Measurements from ENCODE around the gene PTPRN2.
A peak's percentile ranks its signal among the peaks of the same experiment; 100 is the strongest.
"Not testable (repeated sequence)": the region's sequence is repeated elsewhere in the genome, so short reads cannot be mapped to it uniquely, and the experiment has no call there.

PTPRN2 gene

DNA sequence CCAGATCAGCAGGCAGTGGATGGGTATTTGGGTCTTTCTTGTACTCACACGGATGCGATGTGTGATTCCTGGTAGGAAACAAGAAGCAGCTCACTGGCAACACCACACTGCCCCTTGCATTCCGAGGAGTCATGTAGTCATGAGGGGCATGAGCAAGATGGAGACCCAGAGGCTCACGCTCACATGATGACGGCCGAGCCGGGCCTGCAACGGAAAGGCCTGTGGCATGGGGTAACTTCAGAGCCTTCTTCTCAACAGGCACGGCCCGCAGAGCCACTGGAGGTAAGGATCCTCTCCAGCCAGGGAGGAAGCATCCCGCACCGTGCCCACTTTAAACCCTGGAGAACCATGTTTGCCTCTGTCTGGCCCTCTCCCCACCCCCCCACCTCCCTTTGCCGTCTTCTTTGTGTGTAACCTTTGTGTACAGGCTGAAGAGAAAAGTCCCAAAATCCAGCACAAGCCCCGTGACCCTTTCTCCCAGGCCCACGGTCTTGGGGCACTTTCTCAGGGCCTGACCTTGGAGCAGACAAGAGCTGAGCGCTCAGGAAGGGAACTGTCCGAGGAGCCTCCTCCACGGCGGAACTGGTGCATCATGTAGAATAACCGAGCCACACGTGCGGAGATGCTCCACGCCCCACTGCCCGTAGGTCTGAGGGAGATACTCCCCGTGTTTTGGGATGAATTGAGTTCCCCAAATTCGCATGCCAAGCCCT is 734.4 kb downstream of the PTPRN2 start:
- DNase-seq, result peak; percentile 41 to 78

DNA sequence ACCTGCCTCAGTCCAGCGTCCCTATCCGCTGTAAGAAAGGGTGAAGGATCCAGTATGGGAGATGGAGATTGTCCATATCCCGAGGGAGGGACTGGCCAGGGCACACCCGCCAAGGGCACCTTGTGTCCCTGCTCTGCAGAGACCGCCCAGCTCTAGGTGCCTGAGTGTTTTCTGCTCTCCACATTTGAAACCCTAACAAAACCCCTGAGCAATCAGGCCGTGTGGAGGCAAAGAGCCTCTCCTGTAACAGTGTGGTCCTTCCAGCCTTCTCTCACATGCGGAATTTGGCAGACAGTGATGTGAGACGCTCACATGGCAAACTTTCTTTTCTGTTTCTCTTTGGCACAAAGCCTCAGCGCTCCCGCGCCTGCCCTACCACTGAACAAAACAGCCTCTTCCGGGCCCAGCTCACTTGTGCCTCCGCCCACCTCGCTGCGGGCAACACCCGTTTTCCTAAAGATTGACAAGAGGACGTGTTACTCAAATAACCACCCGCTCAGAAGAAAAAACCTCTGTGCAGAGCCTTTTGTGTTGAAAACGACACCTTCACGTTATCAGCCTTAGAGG is 736.0 kb downstream of the PTPRN2 start:
- peak; percentile 90 to 96 for DNase-seq

DNA sequence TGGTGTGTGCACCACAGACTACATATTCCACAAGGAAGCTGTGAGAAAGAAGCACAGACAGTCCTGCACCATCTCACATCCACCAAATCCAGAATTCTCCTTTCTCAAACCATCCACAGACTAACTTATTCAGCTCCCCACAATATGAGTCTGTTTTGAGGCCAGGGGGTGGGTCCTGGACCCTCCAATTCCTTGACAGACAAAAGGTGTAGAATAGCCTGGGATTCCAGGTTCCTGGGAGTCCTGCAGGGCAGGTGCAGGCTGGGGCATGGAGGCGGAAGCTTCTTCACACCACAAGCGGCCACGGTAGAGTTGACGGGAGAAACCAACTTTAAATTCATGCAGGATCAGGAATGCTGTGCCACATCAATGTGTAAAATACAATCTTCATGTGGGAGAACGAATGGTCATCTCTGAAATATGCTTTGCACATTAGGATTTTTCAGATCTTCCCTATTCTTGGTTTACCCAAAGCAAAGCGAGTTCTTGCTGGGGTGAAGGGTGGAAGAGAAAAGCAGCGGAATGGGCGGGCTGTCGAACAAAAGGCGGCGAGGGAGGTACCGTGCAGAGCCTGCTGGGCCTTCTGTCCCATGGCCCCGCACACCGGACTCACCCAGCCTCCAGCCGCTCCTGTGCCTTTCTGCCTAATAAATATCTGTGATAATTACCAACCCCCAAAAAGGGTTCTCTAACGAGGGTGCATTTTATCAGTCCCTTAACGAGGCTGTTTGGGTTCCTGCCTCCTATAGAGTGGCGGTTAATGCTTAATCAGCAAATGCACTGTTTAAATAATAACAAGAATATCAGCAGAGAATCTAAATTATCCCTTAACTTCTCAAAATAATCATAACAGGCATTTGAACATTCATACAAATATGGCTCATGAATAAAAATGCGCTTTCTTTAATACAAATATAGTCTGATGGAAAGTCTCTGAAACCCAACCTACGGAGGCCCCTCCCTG is 736.9 kb downstream of the PTPRN2 start:
- no peak for DNase-seq

DNA sequence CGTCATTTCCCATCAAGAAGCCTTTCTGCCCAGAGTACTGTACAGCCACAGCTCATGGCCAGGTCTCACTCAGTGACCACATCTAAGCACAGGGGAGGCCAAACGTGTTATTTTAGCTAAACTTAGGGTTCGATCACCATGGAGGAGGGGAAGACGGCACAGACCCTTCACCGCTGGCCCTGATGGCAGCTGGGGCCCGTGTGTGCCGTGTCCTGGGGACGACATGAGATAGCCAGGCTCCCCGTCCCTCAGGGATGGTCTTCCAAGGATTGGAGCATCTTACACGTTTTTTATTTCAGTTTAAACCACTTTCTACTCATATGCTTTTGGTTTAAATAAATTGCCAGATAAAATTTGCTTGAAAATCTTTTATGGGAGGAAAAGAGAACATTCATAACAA is 737.9 kb downstream of the PTPRN2 start:
- DNase-seq, result no peak

DNA sequence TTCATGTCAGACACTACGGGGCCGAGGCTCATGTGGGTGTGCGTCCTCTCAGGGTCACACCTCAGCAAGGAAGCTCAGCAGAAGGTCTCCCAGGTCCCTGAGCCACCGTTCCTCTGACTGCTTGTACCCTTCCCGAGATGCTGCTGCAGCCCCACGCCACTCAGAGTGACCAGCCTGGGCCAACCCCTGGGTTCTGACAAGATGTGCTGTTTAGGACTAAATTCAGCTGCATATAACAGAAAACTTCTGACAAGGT is 738.4 kb downstream of the PTPRN2 start:
- DNase-seq, result no peak

DNA sequence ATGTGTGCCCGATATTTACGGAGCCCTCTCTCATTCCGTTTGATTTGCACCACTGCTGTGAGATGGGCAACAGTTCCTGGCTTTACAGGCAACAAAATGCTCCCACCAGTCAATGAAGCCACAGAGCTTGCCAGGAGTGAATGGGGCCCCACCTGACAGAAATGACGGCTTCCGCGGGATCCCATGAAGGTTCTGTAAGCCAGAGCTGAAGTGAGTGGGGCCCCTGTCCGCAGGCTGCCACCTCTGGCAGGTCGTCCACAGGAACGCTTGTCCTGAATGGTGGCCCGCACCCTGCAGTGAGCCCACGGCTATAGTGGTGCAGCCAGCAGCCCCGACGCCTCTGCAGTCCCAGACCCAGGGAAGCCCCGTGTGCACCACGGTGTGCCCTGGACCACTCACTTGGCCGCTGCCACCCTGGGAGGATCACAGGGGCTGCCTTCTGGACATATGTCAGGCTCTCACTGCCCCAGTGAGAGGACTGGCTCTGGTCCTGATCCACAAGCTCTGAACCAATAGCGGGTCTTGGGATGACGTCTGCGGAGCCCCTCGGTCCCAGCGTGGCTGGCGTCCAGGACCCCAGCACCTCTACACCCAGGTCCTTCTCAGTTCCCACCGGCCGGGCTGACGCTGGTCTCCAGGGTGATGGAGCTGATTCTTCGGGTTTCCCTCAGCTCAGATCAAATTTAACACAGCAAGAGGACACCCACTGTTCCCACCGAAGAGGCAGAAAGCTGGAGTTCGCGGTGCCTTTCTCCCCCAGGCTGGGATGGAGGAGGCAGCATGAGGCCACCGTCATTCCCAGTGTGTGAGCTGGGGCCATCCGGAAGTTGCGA is 738.9 kb downstream of the PTPRN2 start:
- no peak for DNase-seq

DNA sequence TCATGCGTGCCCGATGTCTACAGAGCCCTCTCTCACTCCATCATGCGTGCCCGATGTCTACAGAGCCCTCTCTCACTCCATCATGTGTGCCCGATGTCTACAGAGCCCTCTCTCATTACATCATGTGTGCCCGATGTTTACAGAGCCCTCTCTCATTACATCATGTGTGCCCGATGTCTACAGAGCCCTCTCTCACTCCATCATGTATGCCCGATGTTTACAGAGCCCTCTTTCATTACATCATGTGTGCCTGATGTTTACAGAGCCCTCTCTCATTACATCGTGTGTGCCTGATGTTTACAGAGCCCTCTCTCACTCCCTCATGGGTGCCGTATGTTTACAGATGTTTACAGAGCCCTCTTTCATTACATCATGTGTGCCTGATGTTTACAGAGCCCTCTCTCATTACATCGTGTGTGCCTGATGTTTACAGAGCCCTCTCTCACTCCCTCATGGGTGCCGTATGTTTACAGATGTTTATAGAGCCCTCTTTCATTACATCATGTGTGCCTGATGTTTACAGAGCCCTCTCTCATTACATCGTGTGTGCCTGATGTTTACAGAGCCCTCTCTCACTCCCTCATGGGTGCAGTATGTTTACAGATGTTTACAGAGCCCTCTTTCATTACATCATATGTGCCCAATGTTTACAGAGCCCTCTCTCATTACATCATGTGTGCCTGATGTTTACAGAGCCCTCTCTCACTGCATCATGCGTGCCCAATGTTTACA is 739.7 kb downstream of the PTPRN2 start:
- DNase-seq, result not testable (repeated sequence)

DNA sequence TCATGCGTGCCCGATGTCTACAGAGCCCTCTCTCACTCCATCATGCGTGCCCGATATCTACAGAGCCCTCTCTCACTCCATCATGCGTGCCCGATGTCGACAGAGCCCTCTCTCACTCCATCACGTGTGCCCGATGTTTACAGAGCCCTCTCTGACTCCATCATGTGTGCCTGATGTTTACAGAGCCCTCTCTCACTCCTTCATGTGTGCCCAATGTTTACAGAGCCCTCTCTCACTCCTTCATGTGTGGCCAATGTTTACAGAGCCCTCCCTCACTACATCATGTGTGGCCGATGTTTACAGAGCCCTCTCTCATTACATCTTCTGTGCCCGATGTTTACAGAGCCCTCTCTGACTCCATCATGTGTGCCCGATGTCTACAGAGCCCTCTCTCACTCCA is 740.9 kb downstream of the PTPRN2 start:
- not testable (repeated sequence) for DNase-seq

DNA sequence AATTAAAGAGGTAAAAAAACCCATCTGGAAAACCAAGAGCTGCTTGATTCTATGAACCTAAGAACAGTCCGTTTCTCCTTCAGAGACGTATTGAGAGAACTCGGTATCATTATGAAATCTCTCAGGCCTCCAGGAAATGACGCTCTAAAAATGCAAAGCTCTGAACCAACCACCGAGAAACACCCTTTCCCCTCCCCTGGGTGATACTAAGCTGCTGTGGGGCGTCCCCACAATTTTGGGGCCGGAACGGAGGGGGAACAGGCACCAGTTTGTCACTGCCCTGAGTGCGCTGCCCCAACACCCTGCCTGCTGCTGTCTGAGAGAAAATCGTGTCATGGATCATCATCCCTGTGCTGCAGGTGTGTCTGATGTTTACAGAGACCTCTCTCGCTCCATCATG is 741.4 kb downstream of the PTPRN2 start:
- peak in 1 of 2 donors; percentile 11 for DNase-seq

DNA sequence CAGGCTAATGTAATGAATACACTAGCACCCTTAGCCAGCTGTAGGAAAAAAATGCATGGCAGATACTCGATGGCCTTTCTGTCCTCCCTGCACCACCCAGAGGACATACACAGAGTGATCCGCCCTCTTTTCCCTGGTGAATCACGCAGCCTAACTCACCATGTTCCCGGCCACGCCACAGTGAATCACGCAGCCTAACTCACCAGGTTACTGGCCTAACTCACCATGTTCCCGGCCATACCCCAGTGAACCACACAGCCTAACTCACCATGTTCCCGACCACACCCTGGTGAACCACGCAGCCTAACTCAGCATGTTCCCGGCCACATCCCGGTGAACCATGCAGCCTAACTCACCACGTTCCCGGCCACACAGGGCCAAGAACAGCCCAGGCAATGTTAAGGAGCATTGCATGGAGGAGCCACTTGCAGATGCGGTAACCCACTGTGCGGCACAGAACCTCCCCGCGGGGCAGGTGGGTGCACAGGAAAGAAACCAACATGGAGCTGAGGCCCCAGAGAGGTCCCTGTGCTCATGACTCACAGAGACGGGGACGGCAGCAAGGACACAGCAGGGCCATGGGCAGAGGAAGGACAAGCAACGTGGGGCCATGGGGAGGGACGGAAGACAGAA is 742.3 kb downstream of the PTPRN2 start:
- peak in 1 of 2 donors; percentile 14 for DNase-seq

DNA sequence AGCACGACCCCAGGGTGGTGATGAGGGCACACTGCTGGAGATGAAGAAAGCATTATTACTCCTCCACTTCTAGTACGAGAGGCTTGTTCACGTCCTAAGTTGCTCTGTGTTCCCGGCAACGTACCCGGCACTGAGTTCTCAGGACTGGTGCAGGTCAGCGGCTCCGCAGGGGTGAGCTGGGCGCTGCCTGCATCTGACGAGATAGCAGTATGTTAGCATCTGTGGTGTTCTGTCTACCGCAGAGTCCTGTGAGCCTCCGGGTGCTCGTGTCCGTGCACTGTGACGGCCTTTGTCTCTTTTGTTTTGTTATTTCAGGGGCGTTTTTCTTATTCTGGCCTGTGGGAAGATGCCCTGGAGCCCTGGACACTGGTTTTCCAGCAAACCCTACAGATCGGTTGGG is 743.0 kb downstream of the PTPRN2 start:
- DNase-seq, result no peak

DNA sequence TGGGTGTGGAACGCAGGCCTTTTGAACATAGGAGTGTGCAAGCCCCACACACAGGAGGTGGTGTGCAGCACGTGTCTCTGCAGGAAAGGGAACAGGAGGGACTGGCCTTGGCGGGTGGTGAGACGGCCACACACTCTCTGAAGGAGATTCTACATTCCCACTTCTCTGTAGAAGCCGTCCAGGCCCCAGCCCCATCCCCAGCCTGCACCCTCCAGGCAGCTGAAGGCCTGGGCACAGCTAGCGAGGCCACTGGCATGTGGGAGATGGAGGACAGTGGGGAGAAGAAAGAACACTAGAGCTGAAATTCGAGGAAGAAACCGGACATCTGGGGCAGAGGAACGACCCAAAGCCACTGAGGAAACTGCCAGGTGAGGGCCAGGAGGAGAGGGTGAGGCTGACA is 743.5 kb downstream of the PTPRN2 start:
- no peak for DNase-seq

DNA sequence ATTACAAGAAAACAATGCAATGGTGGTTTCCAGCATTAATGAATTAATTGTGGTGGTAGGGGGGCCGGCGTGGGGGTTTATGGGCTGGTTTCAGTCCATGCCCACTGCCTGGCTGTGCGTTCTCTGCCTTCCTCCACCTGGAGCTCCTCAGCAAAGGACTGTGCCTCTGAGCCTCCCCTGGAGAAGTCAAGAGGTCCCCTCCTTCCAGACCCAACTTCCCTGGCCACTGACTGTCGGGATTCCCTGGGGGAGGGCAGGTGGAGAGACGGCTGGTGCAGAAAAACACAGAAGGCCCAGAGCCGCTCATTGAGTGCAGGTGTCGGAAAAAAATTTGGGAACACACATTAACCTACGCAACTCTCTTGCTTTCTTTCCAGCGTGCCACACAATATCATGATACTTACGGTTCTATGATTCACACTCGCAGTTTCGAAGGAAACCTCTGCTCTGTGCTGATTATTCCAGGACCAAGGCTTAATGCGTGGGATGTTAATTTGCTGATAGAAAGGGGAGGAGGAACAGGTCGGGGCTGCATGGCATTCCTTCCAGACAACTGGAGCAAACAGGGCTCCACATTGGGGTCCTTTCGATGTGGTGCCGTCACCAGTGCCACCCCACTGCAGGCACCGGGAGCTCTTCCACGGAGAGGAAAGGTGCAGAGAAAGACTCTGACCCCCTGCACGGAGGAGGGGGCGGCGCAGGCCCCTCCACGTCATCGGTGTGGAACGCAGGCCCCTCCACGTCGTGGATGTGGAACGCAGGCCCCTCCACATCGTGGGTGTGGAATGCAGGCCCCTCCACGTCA is 744.1 kb downstream of the PTPRN2 start:
- DNase-seq, result no peak

DNA sequence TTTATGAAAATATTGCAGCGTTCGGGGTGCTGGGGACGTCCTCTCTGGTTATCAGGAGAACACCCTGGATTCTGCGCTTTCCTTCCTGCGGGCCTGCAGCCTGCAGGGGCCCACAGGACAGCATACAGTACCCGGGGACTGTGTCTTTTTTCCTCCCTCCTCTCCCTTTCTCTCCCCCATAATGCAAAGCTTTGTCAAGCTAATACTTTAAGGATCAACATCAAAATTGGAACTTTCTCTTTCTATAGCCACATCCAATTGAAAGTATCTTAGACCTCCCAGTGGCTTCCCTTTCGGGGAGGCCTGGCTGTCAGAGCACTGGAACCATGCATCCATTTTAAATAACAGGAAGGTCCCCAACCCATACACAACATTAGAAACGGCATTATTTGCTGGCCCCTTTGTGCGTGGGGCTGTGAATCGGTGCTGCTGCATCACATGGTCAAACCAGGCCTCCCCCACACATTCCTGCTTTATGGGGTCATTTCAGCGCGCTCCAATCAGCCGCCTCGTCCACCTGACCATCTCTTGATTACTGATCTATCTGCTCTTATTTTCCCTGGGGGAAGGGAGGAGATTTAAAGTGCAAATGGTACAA is 745.8 kb downstream of the PTPRN2 start:
- no peak for DNase-seq

DNA sequence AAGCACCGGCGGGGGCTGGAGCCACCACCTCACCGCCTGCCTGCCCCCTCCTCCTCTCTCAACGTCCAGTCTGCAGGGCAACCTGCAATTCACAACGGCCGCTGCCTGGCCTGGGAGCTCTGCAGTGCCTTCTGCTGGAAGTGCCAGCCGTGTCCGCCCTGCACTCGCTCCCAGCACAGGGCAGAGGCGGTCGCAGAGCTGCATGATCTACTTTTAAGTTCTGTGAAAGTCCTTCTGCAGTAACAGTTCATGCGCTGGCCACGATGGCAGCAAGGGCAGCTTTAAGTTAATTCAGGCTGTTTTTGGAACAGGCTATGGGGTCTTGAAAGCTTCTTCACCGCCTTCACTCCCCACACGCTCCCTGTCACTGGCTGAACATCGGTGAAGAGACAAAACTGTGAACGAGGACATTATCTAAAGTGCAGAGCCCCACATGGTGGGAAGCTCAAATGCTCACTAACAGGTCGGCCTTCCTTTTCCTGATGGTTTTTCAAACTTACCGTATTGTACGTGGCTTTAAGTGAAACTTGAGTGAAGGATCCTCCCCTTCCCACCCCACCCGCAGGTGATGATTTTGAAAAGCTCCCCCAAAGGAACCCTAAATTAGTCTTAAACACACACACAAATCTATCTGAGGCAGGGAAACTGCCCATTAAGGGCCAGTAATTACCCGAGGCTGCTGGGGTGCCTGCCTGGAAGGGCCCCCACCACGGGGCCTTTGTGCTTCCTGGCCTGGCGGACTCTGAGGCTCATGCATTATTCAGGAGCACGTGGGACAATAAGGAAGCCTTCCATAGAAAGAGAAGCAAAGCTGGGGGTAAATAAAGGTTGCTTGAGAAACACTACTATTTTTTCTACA is 746.5 kb downstream of the PTPRN2 start:
- DNase-seq, result no peak

DNA sequence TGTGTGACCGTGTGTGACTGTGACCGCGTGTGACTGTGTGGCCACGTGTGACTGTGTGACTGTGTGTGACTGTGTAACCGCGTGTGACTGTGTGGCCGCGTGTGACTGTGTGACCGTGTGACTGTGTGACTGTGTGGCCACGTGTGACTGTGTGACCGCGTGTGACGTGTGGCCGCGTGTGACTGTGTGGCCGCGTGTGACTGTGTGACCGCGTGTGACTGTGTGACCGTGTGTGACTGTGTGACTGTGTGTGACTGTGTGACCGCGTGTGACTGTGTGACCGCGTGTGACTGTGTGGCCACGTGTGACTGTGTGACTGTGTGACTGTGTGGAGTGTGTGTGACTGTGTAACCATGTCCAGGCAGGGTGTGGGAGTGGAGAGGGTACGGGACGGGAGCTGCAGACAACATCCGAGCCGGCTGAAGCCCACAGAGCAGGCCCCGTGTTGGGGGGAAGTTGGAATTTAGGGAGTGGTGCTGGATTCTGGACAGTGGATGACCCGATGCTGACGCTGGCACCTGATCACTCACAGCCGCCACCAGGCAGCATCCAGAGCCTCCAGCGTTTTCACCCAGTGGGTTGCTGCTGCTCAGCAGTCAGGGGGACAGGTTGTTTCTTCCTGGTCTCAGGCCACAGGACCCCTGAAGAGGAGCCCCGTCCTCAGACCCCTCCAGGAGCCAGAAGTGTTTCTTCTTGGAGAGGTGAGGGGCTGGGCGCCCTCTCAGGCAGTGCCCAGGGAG is 747.3 kb downstream of the PTPRN2 start:
- DNase-seq, result no peak

DNA sequence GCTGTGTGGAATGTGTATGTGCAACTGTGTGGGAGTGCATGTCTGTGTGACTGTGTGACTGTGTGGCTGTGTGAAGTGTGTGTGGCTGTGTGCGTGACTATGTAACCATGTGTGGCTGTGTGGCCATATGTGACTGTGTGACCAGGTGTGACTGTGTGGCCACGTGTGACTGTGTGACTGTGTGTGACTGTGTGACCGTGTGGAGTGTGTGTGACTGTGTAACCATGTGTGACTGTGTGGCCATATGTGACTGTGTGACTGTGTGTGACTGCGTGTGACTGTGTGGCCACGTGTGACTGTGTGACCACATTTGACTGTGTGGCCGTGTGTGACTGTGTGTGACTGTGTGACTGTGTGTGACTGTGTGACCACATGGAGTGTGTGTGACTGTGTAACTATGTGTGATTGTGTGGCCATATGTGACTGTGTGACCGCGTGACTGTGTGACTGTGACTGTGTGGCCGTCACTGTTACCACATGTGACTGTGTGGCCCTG is 747.9 kb downstream of the PTPRN2 start:
- DNase-seq, result no peak

DNA sequence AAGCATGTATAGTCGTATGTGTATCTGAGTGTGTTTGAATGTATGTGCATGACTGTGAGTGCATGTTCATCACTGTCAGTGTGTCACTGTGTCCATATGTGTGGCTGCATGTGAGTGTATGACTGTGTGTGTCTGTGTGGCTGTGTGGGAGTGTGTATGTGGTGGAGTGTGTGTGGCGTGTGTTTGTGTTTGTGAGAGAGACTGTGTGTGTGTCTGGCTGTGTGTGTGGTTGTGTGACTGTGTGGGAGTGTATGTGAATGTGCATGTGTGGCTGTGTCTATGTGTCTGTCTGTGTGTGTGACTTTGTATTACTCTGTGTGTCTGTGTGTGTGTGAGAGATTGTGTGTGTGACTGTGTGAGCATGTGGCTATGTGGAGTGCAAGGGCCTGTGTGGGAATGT is 748.4 kb downstream of the PTPRN2 start:
- DNase-seq, result no peak

All from inflammatory macrophage (primary cell).